A549 treated with ZK216348 at 1 μM for 4 hours (cell line): ENCODE results near the gene TOPORS. TPM values are rescaled to one million over a fixed set of nuclear protein-coding genes. Genes with fewer than 3 reads are reported as not detected.

Source experiments
- total RNA-seq: library from RNA; stranded (reverse); fragments of 200-300 nt; extraction: Qiagen RNA extraction; gene quantifications from 5 replicates; pipeline ENCODE4 v1.2.3, GENCODE V29; 2022; ENCODE audit warnings: low read depth

The TOPORS gene
- 11.5 to 18.7 TPM (median 12.4 TPM) in 5 replicates for total RNA-seq

DNA sequence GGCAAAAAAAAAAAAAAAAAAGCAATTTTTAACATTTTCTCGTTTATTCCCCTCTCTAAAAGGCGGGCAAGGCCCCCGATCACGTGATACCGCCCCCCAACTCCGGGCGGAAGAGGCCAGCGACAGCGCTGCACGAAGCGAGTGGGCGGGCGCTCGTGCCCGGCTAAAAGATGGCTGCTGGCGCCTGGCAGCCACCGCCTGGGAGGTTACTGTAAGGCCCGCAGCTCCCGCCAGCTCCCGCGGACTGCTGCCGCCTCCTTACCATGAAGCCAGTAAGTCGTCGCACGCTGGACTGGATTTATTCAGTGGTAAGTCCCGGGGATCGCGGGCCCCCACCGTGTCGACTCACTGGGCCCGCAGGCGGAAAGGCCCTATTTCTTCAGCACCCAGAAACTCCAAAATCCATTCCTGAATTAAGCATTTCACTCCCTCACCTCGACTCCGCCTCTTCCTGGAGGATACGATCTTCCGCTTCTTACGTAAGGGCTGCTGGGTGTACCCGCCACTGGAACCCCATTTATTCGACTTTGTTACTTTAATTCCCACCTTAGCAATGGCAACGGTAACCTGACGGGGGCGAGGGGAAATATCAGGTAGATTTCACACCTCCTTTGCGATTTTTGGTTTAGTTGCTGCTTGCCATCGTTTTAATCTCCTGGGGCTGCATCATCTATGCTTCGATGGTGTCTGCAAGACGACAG, at the start of gene TOPORS, which contains the start of gene SMIM27:
Gene TOPORS (minus strand): TSS at position 415 of the 701 bp plus-strand sequence. CDS start 150 bp downstream, at position 265.
Gene SMIM27 (plus strand): TSS at position 156 of the 701 bp plus-strand sequence. CDS start 108 bp downstream, at position 264.

DNA sequence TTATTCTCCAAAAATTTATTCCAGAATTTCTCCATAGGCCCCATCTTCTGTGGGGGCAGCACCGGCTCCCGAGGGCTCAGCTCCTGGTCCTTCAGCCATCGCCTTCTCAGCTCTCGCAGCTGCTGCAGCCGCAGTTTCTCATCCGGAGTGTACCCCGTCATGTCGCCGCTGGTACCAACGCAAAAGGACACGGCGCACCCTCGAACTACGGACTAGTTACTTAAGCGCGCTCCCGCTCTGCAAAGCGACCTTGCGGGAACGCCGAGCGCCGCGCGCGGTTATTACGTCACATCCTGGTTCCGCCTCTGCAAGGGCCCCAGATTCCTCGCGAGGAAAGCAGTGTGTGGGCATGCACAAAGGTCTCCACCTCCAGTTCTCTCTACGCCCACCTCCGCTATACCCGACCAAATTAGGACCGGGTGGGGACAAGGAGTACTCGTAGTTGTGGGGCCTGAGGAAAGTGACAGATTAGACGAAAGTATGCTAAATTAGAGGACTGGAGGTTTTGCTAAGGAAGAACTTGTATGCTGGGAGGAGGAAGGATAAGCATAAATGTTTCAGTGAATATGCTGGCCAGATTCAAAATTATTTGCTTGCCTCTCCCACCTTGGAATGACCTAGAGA, 20.6 kb upstream of the TOPORS start, which contains the start of gene NDUFB6:
Gene NDUFB6 (minus strand): TSS at position 260 of the 624 bp plus-strand sequence. CDS start 99 bp downstream, at position 161.

DNA sequence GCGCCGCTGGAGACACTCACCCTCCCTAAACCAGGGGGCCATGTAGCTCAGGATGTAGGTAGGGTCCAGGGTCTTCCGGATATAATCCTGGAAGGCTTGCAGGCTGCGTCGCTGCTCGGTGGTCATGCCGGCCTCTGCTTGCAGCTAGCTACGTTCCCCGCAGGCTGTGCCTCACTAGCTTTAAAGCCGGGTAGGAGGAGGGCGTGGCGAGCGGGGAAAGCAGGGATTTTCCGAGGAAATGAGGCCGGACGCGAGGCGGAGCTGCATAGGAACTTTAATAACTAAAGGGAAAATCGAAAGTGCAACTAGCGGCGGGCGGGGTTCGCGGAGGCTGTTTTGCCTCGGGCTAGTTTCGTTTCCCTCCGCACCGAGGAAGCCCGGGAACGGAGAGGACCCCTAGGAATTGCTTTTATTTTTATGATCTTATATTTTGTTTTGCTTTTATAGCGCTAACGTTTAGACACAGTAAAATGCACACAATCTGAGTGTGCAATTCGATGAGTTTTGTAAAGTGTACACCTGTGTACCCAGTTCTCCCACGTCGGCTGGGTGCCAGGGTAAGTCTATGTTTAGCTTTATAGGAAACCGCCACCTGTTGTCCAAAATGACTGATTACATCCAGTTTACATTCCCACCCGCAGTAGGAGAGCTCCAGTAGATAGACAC, 26.2 kb downstream of the TOPORS start, which contains the start of gene RIGI:
Gene RIGI (minus strand): TSS at position 156 of the 666 bp plus-strand sequence. CDS start 30 bp downstream, at position 126.

Other genes with a start within 250 kb of the TOPORS start
- gene ACO1, start 167.9 kb downstream of the TOPORS start, total RNA-seq = 26.4 to 30.1 TPM (median 27.5 TPM) in 5 replicates
- 2.8 to 4.7 TPM (median 3.5 TPM) in 5 replicates for gene RIGI, start 26.4 kb downstream of the TOPORS start, total RNA-seq
- gene SMIM27, start 259 bp downstream of the TOPORS start, total RNA-seq = 13.2 to 19.4 TPM (median 14.9 TPM) in 5 replicates
- 102 to 115 TPM (median 102 TPM) in 5 replicates for gene NDUFB6, start 20.6 kb upstream of the TOPORS start, total RNA-seq
- 0.02 TPM in 1 of 5 replicates, not detected in the others for gene TAF1L, start 83.1 kb upstream of the TOPORS start, total RNA-seq
- gene TMEM215, start 231.0 kb upstream of the TOPORS start, total RNA-seq = not detected in 5 replicates